GM10248 (cell line): ENCODE results near the gene YTHDF1.
A peak's percentile ranks its signal among the peaks of the same experiment; 100 is the strongest.

ENCODE experiments used
- CTCF ChIA-PET: fragments of 300-600 bp; sonication (Branson Sonifier 250); formaldehyde crosslinking; extraction: SDS; loops from one replicate; lab custom pipeline; 2021; ENCODE audit warnings: antibody characterized with exemption; lab: Yijun Ruan, JAX
- POLR2A ChIA-PET: fragments of 350-650 bp; sonication (Branson Sonifier 250); formaldehyde crosslinking; extraction: SDS; loops from one replicate; lab custom pipeline; 2020; ENCODE audit warnings: antibody characterized with exemption; lab: Yijun Ruan, JAX
- DNase-seq: peaks from one replicate; pipeline ENCODE4 v3.0.0; 2012; ENCODE audit errors: extremely low spot score
- TF ChIP-seq, protein P1 (sequence below): IDR thresholded peaks from 2 replicates; pipeline ENCODE4 v1.5.1; 2012; ENCODE audit warnings: mild to moderate bottlenecking, low read depth; ENCODE audit errors: extremely low read depth, missing control alignments, control extremely low read depth

Gene YTHDF1

GRCh38 chr20:63185215-63185796 lies 30.6 kb downstream of the YTHDF1 start:
- CTCF ChIA-PET: no interaction called here
- DNase-seq: no peak
- TF ChIP-seq, protein P1, sequence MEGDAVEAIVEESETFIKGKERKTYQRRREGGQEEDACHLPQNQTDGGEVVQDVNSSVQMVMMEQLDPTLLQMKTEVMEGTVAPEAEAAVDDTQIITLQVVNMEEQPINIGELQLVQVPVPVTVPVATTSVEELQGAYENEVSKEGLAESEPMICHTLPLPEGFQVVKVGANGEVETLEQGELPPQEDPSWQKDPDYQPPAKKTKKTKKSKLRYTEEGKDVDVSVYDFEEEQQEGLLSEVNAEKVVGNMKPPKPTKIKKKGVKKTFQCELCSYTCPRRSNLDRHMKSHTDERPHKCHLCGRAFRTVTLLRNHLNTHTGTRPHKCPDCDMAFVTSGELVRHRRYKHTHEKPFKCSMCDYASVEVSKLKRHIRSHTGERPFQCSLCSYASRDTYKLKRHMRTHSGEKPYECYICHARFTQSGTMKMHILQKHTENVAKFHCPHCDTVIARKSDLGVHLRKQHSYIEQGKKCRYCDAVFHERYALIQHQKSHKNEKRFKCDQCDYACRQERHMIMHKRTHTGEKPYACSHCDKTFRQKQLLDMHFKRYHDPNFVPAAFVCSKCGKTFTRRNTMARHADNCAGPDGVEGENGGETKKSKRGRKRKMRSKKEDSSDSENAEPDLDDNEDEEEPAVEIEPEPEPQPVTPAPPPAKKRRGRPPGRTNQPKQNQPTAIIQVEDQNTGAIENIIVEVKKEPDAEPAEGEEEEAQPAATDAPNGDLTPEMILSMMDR: no peak
- POLR2A ChIA-PET: no interaction called here

GRCh38 chr20:63183422-63184146 lies 32.3 kb downstream of the YTHDF1 start:
- POLR2A ChIA-PET: no interaction called here
- TF ChIP-seq, protein P1: peak; percentile 95
- DNase-seq: peak; percentile 82
- CTCF ChIA-PET: interaction anchor here (0.6 to 1.8 kb wide), 15 partner anchors 9 to 211 kb away, joined by 3 to 13 read pairs (median 4); no protein-coding TSS in a partner anchor

GRCh38 chr20:63182946-63183415 lies 33.0 kb downstream of the YTHDF1 start:
- POLR2A ChIA-PET: no interaction called here
- CTCF ChIA-PET: interaction anchor here (0.8 to 1.8 kb wide), 16 partner anchors 8 to 211 kb away, joined by 3 to 13 read pairs (median 4); no protein-coding TSS in a partner anchor
- DNase-seq: no peak
- TF ChIP-seq, protein P1: no peak

GRCh38 chr20:63182425-63182824 lies 33.5 kb downstream of the YTHDF1 start:
- CTCF ChIA-PET: interaction anchor here (0.8 to 1.8 kb wide), 10 partner anchors 9 to 210 kb away, joined by 3 to 13 read pairs (median 4); no protein-coding TSS in a partner anchor

DNA sequence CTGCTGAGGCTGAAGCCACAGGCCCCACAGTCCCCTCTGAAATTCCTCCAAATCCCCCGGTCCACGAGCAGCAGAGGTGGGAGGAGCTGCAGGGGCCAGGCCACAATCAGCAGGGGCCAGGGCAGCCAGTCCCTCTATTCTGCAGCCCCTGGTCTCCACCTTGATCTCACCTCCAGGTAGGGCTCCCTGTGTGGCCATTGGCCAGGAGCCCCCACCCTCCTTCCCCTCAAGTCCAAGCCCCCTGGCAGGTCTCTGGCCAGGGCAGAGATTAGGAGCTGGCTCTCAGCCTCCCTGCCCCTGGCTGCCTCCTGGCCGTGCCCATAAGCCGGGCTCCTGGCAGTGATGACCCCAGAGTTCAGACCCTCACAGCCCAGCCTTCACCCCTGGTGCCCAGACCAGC lies 34.7 kb downstream of the YTHDF1 start:
- no peak for DNase-seq
- POLR2A ChIA-PET: no interaction called here
- TF ChIP-seq, protein P1: no peak
- CTCF ChIA-PET: interaction anchor here (0.9 to 2.6 kb wide), 14 partner anchors 10 to 227 kb away, joined by 3 to 15 read pairs (median 4); no protein-coding TSS in a partner anchor

More at GRCh38 chr20:63182425-63182824, 33.5 kb downstream of the YTHDF1 start:
- POLR2A ChIA-PET: no interaction called here
- no peak for DNase-seq
- TF ChIP-seq, protein P1: no peak

GRCh38 chr20:63180569-63181185 lies 35.3 kb downstream of the YTHDF1 start:
- TF ChIP-seq, protein P1: no peak
- no peak for DNase-seq
- ChIA-PET POLR2A (no interaction called here), CTCF (interaction anchor here (0.7 to 2.6 kb wide), 21 partner anchors 10 to 358 kb away, joined by 3 to 15 read pairs (median 4); no protein-coding TSS in a partner anchor)
